Fibroblast of lung (primary cell): Measurements from ENCODE around the gene SP140. TPM values are rescaled to one million over a fixed set of nuclear protein-coding genes. Genes with fewer than 3 reads are reported as not detected.

Experiments used
- DNase-seq, 2 donors: peaks; one replicate each; pipeline versions ENCODE4 v3.0.0 to v3.0.0-alpha.2; 2010; ENCODE audit warnings: low read depth in 2 of 2
- H2AFZ ChIP-seq: 2 replicates; pipeline ENCODE4 v1.5.1; 2012; ENCODE audit warnings: low read length, control low read depth, inconsistent platforms
- H3K27ac ChIP-seq: 2 replicates; pipeline ENCODE4 v1.5.1; 2011; ENCODE audit warnings: low read length, control low read depth; ENCODE audit not compliant: insufficient read depth
- H3K27me3 ChIP-seq: 2 replicates; pipeline ENCODE4 v1.5.1; 2011; ENCODE audit warnings: mild to moderate bottlenecking, low read length; ENCODE audit not compliant: control insufficient read depth, insufficient read depth
- H3K36me3 ChIP-seq: 2 replicates; pipeline ENCODE4 v1.5.1; 2011; ENCODE audit warnings: low read length; ENCODE audit not compliant: control insufficient read depth, insufficient read depth
- H3K4me1 ChIP-seq: 2 replicates; pipeline ENCODE4 v1.5.1; 2011; ENCODE audit warnings: low read length; ENCODE audit not compliant: control insufficient read depth, insufficient read depth; ENCODE audit errors: extremely low read depth
- H3K4me2 ChIP-seq: 2 replicates; pipeline ENCODE4 v1.5.1; 2011; ENCODE audit warnings: low read length, control low read depth; ENCODE audit not compliant: insufficient read depth; ENCODE audit errors: extremely low read depth
- H3K4me3 ChIP-seq, 4 experiments: fragments of 200-600 bp in 1 of 4; sonication (generic) in 1 of 4; replicated peaks in 1 of 4; 2 replicates each; pipeline ENCODE4 v1.5.1; 2011 to 2016; ENCODE audit warnings: low read length in 4 of 4, low read depth in 3 of 4, mild to moderate bottlenecking in 3 of 4, control low read depth in 2 of 4, inconsistent platforms in 1 of 4, mixed read lengths in 1 of 4; ENCODE audit not compliant: insufficient read depth in 1 of 4; ENCODE audit errors: control extremely low read depth in 1 of 4
- H3K79me2 ChIP-seq: 2 replicates; pipeline ENCODE4 v1.5.1; 2012; ENCODE audit warnings: mild to moderate bottlenecking, low read length, inconsistent platforms; ENCODE audit not compliant: control insufficient read depth, insufficient read depth
- H3K9ac ChIP-seq: 2 replicates; pipeline ENCODE4 v1.5.1; 2011; ENCODE audit warnings: mild to moderate bottlenecking, low read length, control low read depth; ENCODE audit not compliant: insufficient read depth
- H3K9me3 ChIP-seq: 2 replicates; pipeline ENCODE4 v1.5.1; 2012; ENCODE audit warnings: low read depth, low read length; ENCODE audit not compliant: control insufficient read depth, insufficient read depth
- H4K20me1 ChIP-seq: 2 replicates; pipeline ENCODE4 v1.5.1; 2011; ENCODE audit warnings: low read length; ENCODE audit not compliant: control insufficient read depth, insufficient read depth; ENCODE audit errors: extremely low read depth
- EZH2 ChIP-seq: IDR thresholded peaks from 2 replicates; pipeline ENCODE4 v1.5.1; 2012; ENCODE audit warnings: low read length, control low read depth, mild to moderate bottlenecking; ENCODE audit errors: missing control alignments
- polyA plus RNA-seq, 2 donors: library from polyadenylated mRNA; depleted of rRNA in 1 of 2; stranded (reverse) in 1 of 2; unstranded in 1 of 2; fragments of >200 nt; gene quantifications; 2 replicates each; pipeline ENCODE4 v1.2.1, GENCODE V29; 2011 to 2012; ENCODE audit warnings: missing spikeins in 1 of 2
- total RNA-seq: library from RNA; depleted of rRNA; stranded (reverse); fragments of >200 nt; gene quantifications from 2 replicates; pipeline ENCODE4 v1.2.1, GENCODE V29; 2014
- TF ChIP-seq, protein P1 (sequence below), 2 donors: IDR thresholded peaks in 1 of 2; conservative IDR thresholded peaks in 1 of 2; 1 replicate in 1 of 2; 2 replicates in 1 of 2; pipeline ENCODE4 v1.5.1; 2011 to 2012; ENCODE audit warnings: low read length in 2 of 2, control low read depth in 1 of 2, inconsistent platforms in 1 of 2, low read depth in 1 of 2, mild to moderate bottlenecking in 1 of 2

The SP140 gene
- total and polyA plus RNA-seq, 2 donors (not counting 1 experiment from before 2014, with no cell fraction given), result 0.17 to 0.33 TPM

DNA sequence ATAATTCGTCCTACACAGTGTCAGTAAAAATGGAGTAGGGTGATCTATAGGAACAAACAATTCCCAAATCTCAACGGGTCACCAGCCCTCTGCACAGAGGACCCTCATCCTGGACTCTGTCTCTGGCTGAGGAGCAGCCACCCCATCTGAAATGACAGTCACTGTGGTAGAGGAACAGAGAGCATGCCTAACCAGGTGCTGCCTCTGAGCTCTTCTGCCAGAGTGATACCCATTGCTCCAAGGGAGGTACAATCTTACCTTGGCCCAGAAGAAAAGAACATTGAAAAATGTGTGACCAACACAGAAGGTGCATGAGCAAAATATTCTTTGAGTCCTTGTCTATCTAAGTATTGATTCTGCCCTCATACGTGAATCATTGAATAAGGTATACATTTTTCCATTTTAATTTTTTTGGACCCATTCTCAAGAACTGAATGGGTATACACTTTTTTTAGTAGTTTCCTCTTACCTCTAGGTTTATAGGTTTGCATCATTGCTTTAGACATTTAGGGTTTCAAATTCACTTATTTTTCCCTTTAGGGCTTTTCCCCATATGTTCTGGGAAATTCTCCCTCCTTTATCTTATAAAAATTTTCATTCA lies 8.7 kb downstream of the SP140 start:
- H3K9ac ChIP-seq, result no peak overlapping the region
- peaks cover 2% of the 10 kb centered on the region for H3K4me1 ChIP-seq
- H3K4me3 ChIP-seq, result no peak overlapping the region
- H3K27ac ChIP-seq, result no peak overlapping the region
- H3K79me2 ChIP-seq, result no peaks in the 10 kb centered on the region
- DNase-seq, result no peak
- TF ChIP-seq, protein P1, sequence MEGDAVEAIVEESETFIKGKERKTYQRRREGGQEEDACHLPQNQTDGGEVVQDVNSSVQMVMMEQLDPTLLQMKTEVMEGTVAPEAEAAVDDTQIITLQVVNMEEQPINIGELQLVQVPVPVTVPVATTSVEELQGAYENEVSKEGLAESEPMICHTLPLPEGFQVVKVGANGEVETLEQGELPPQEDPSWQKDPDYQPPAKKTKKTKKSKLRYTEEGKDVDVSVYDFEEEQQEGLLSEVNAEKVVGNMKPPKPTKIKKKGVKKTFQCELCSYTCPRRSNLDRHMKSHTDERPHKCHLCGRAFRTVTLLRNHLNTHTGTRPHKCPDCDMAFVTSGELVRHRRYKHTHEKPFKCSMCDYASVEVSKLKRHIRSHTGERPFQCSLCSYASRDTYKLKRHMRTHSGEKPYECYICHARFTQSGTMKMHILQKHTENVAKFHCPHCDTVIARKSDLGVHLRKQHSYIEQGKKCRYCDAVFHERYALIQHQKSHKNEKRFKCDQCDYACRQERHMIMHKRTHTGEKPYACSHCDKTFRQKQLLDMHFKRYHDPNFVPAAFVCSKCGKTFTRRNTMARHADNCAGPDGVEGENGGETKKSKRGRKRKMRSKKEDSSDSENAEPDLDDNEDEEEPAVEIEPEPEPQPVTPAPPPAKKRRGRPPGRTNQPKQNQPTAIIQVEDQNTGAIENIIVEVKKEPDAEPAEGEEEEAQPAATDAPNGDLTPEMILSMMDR (conservative IDR thresholded peaks at IDR 0.05 in 1 of 2, IDR thresholded peaks at IDR 0.05 in 1 of 2; ENCODE audit: low read depth in 1 of 2, low read length in 2 of 2), result no peak
- TF ChIP-seq EZH2, result no peak
- H2AFZ ChIP-seq, result no peak overlapping the region
- H3K27me3 ChIP-seq, result no peaks in the 10 kb centered on the region
- H4K20me1 ChIP-seq, result no peaks in the 10 kb centered on the region
- no peaks in the 10 kb centered on the region for H3K36me3 ChIP-seq
- no peaks in the 10 kb centered on the region for H3K9me3 ChIP-seq
- no peak overlapping the region for H3K4me2 ChIP-seq

DNA sequence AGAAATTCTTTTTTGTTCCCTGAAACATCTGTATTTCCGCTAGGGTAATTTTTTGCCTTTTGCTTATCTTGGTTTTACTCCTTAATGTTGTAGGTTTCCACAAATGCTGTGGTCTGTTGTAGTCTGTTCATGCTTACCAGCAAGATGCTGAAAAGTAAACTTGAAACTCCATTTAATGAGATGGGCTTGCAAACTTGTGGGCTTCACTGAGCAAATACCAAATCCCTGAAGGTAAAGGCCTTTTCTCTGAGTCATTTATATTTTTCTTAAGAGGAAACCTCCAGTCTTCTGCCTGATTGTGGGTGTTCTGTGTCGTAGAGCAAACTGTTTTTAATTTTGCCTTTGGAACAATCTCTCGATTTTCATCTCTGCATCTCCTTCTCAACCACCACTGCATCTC lies 9.3 kb downstream of the SP140 start:
- Histone ChIP-seq H3K27ac (no peak overlapping the region), H2AFZ (no peak overlapping the region), H3K4me3 (no peak overlapping the region), H3K4me1 (peaks cover 2% of the 10 kb centered on the region), H3K4me2 (no peak overlapping the region), H3K9me3 (no peaks in the 10 kb centered on the region), H3K36me3 (no peaks in the 10 kb centered on the region), H3K27me3 (no peaks in the 10 kb centered on the region), H4K20me1 (no peaks in the 10 kb centered on the region), H3K9ac (no peak overlapping the region), H3K79me2 (no peaks in the 10 kb centered on the region)
- DNase-seq, result peak in 1 of 2 donors; percentile 54
- TF ChIP-seq EZH2, result no peak
- TF ChIP-seq, protein P1 (conservative IDR thresholded peaks at IDR 0.05 in 1 of 2, IDR thresholded peaks at IDR 0.05 in 1 of 2; ENCODE audit: low read depth in 1 of 2, low read length in 2 of 2), result no peak

DNA sequence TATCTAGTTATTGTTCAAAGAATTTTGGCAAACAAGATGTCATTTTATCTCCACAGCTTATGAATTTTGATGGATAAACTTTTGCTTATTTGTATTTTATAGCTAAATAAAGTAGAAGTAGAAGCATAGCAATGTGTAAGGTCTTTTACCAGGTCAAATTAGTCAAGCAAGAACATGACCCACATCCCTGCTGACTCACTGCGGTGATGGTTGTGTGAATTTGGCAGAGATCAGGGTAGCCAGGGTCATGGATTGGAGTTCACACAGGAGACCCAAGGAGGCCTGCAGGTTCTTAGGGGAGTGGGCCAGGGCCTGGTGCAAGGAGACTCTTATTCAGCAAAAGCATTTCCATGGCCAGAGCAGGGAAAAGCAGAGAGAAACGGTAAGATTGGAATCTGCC lies 18.7 kb downstream of the SP140 start:
- peaks cover 3% of the 10 kb centered on the region for H3K27me3 ChIP-seq

More for the DNA sequence above, 18.7 kb downstream of the SP140 start:
- Histone ChIP-seq H3K79me2 (no peaks in the 10 kb centered on the region), H3K4me2 (no peak overlapping the region), H4K20me1 (no peaks in the 10 kb centered on the region), H3K4me3 (no peak overlapping the region), H3K27ac (no peak overlapping the region), H3K9me3 (no peaks in the 10 kb centered on the region), H3K4me1 (no peaks in the 10 kb centered on the region), H2AFZ (no peak overlapping the region), H3K9ac (no peak overlapping the region), H3K36me3 (no peaks in the 10 kb centered on the region)
- TF ChIP-seq EZH2, result no peak
- TF ChIP-seq, protein P1 (conservative IDR thresholded peaks at IDR 0.05 in 1 of 2, IDR thresholded peaks at IDR 0.05 in 1 of 2; ENCODE audit: low read depth in 1 of 2, low read length in 2 of 2), result no peak
- peak in 1 of 2 donors; percentile 31 for DNase-seq
